NCI-H2196 treated with DMSO at 0.1 percent for 48 hours (cell line): ENCODE results near the gene SMYD3.

Source experiments
- DNase-seq: peaks from one replicate; lab custom pipeline; 2025; ENCODE audit not compliant: unreplicated experiment; lab: John Stamatoyannopoulos, UW

Gene SMYD3

DNA sequence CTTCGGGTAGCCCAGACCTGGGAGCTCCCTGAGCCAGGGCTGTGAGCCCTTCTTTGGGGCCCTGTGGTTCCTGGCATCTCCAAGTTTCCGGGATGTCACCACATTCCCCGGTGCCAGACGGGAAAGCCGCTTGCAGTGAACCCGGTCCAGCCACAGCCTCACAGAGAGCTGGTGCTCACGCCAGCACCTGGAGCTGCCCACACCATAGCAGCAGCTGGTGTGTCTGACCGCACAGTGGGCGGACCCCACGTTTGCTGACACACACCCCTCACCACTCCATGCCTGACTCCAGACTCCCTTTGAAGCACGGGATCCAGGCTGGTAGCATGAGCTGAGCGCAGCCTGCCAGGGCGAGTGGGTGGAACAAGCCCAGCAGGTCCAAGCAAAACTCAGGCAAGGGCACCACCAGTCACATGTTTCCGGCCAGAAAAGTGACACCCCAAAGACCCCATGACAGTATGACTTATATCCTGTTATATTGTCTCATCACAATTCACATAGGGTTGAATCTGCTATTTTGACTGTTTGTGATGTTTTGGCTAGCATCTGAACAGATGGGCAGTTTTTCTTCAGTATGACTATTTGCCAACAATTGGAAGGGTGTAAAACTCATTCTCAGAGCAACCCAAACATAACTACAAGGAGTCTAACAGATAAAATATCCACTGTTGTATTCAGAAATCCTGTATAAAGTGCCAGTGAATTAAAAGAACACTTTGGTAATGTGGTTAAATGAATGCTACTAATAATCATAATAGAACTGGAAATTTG is 285.4 kb downstream of the SMYD3 start:
- no peak for DNase-seq

DNA sequence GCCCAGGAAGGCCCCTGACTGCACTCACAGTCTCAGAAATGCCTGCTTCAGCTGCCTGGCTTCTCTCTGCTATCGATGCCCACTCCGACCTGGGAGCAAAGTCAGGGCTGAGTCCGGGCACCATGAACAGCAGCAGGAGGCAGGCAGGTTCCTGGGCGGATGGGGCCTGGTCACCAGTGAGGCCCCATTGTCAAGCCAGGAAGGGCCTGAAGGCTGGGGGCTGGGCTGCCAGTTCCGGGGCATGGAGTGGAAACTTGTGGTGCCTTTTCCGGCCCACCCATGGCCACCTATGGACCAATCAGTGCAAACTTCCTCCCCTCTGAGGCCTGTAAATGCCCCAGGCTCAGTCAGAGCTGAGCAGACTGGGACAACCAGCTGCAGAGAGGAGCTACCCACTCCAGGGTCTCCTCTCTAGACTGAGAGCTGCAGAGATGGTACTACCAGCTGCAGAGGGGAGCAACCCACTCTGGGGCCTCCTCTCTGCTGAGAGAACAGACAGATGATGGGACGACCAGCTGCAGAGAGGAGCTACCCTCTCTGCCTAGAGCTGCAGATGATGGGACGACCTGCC is 286.5 kb downstream of the SMYD3 start:
- no peak for DNase-seq

DNA sequence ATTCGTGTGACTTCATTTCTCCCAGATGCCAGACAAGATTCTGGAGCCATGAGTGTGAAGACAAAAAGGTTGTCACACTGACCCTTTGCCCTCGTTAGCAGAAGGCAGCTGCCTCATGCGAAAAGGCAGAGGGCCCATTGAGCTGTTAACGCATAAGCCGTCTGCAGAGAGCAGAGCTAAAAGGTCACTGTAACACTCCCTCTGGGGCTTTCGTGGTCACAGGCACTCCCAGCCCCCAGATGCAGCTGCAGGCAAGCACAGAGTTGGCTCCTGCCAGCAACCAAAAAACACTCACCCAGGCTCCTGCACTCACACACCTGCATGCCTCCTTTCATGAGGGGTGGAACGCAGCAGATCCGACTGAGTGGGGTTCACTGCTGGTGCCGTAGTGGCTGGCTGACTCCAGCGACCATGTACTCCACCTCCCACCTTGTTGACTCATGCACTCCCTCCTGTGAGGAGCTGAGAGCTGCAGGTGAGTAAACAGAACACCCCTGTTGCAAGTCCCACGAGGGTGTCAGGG is 287.5 kb downstream of the SMYD3 start:
- DNase-seq, result peak; percentile 47

DNA sequence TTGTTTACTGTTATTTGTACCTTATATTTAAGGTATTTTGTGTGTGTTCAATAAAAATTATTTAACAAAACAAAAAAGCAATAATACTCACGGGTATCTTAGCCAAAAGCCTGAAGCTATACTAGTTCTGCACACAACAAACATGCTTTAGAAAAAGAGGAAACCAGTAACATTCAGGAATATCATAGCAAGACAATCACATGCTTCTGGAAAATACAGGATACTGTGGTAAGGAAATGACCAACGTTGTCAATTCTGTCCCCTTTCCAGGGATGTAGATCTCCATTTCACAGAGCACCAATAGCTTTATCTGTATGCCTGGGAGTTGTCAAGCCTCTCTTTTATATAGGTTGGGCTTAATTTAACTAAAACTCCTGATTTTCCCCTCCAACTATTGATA is 288.4 kb downstream of the SMYD3 start:
- no peak for DNase-seq

DNA sequence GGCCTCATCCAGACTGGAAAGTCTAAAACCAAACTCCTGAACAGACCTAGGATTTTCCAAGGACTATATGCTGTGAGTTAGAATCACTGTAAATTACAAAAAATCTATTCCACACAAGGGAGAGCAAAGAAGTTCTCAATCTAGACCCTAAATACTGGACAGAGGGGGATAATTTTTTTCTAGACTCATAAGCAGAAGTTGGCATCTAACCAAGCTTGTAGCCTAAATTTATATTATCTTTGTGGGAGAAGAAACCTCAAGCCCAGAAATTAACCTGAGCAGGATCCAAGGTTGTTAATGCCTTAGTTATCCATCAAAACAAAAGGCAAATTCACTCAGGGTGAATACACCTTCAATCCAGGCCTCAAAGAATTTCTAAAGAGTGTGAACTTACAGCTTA is 290.2 kb downstream of the SMYD3 start:
- no peak for DNase-seq

DNA sequence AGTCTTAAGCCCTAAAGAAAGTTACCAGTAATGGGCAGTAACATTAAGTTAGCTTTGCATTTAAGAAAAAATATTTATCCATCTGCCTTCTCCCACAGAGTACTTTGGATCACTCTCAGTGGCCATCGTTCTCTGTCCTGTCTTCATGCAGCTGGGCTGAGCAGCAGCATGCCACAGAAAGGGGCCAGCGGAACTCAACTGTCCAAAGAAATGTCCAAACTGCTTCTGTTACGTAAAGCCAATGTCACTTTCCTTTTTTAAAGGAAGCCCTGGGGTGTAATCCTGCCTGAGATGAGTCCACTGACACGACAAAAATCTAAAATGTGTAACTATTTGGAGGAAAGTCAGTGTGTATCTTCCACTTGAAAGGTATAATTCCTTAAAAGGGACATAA is 291.6 kb downstream of the SMYD3 start:
- no peak for DNase-seq

DNA sequence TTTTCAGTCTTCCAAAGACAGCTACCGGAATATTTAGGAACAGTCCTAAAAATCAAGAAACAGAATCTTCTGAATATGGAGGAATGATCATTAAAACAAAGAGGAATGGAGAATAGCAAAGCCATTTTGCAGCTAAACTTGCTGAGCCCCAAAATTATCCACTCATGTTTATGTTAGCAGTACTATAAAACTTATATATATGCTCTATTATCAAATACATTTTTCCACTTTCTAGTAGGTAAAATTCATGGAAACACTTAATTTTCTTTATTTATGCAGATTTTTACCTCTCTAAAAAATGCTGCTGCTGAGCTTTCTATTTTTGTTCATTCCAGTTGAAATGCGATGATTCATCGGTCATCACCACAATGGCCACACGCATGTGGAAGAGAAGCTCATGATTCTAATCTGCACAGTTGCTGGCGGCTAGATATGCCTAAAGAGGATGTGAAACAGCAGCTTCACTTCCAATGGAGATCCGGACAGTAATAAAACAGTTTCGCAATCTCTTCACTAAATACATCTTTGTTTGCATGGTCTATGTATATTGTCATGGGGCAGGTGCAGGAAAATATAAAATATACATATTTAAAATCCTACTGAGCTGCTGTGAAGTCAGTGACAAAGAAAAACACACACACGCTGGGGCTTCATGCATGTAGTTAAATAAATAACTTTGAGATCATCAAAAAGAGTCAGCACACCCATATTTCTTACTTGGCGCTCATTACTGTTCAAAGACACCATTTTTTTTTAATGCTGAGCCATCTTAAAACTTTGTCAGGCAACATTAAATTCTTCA is 292.2 kb downstream of the SMYD3 start:
- DNase-seq, result peak; percentile 32

DNA sequence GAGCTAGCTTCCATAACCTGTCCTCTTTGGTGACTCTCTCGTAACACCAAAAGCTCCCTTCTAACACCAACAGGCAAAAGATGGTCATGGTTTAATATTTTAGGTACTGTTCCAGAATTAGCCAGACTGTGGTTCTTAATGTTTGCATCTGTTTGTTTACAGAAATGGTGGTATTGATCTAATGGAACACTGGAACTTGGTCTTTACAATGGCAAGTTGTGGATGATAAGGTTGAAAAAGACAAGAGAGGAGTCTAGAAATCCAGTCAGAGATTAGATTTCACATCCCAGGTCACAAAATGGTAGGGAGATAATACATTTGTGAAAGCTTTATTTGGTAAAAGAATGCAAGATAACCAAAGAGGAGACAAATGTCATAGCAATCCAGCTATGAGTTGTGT is 293.1 kb downstream of the SMYD3 start:
- DNase-seq, result no peak

DNA sequence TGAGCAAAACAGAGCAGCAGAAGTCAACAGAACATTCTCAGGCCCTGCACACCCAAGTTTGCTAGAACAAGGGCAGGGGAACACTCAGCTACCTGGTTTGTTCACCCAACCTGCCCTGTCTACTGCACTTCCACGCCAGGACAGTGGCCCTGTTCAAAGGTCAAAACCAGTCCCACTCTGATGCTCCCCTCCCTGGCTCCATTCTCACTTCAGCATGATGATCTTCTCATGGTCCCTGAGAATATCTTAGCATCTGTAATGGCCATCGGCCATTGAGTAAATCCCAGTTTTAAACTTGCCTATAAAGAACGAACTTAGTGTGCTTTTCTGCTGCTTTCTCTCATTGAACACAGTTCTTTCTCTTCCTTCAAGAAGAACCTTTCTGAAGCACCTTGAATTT is 293.6 kb downstream of the SMYD3 start:
- DNase-seq, result no peak

DNA sequence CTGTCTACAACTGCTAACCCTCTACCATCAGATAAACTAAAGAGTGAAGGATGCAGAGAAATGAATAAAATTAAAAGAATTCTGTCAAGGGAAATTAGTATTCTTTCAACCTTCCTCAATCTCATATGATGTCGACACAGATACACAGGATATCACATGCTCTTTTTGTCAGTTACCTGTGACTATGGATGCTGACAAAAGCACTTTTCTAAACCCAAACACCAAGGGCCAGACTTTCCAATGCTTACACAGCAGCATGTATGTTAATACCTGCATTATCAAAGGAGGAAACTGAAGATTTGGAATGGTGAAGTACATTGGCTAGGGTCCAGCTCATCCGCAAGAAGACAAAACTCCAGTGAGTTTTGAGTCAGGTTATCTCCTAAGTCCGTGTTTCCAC is 294.0 kb downstream of the SMYD3 start:
- no peak for DNase-seq

DNA sequence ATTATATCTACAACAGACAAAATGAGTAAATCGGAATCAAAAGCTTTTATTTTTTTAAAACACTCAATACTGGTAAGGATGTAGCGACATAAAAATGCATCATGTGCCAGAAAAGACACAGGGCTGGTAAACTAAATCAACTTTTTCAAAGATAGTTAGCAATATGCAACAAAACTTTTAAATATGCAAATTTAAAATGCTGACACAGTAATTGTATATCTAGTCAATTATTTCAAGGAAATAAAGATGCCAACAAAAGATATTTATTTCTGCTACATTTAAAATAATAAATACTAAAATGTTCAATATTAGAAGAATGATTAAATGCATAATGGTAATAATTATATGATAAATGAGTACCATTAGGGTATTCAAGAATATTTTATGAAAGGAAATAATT is 295.1 kb downstream of the SMYD3 start:
- DNase-seq, result no peak

DNA sequence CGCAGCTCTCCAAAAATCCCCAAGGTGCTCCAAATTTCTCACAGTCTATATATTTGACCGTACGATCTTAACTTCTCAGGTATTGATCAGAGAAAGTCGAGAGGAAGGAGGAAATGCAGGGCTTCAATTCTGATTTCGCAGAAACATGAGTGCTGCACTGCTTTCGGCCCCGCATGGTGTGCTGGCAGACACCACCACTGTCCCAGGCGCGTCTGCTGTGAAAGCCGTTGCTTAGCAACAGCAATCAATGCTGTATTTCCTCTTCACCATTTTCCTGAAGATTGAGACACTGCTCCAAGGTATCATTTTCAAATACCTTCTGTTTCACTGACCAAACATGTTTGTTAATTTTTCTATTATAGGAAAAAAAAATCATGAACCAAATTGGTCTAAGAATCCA is 296.3 kb downstream of the SMYD3 start:
- DNase-seq, result no peak

DNA sequence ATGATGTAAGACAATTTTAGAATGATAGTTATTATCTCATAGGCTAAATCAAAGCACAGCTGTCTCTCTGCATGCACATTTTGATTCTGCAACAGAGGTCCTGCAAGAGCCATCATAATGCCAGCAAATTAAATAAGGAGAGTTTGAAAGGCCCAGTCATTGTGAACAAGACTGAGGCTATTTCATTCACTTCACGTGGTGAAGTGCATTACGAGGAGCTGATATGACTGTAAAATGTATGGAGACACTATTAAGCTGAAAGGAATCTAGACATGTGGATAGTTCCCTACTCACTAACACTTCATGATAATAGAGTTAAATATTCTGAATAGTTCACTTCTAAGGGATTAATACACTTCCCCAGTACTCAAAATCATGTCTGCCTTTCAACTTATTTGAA is 299.0 kb downstream of the SMYD3 start:
- no peak for DNase-seq

DNA sequence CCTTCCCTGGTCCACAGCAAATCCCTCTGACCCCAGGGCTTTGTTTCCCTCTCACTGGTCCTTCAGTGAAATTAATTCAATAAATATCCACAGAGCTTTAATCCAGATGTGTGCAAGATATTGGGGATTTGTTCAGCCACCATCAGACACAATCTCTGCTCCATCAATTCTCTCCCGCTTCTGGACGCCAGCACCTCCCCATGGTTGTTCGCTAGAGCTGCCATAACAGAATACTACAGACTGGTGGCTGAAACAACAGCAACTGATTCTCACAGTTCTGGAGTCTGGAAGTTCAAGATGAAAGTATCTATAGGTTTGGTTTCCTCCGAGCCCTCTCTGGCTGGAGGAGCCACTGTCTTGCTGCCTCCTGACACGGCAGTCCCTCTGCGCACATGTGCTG is 303.9 kb downstream of the SMYD3 start:
- DNase-seq, result no peak

DNA sequence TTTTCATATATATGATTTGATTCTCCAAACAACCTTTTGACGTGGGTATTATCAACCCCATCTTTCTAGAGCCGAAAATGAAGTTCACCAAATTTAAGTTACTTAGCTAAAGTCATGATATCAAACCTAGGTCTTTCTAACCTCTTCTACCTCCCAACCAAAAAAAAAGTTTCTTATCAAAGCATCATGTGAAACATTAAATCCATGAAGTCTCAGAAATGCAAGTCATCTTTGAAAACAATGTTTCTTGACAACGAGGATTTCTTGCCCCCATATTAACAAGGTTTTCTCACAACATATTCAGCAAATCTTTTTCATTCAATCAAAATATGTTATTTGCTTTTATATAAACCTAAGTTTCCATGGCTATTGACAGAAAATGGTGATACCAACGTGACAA is 306.3 kb downstream of the SMYD3 start:
- no peak for DNase-seq

DNA sequence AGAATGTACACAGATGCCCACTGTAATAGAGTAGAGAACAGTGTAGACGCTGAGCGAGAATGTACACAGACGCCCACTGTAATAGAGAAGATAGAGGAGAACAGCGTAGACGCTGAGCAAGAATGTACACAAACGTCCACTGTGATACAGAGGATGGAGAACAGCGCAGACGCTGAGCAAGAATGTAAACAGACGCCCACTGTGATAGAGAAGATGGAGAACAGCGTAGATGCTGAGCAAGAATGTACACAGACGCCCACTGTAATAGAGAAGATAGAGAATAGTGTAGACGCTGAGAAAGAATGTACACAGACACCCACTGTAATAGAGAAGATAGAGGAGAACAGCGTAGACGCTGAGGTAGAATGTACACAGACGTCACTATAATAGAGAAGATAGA is 306.9 kb downstream of the SMYD3 start:
- no peak for DNase-seq

DNA sequence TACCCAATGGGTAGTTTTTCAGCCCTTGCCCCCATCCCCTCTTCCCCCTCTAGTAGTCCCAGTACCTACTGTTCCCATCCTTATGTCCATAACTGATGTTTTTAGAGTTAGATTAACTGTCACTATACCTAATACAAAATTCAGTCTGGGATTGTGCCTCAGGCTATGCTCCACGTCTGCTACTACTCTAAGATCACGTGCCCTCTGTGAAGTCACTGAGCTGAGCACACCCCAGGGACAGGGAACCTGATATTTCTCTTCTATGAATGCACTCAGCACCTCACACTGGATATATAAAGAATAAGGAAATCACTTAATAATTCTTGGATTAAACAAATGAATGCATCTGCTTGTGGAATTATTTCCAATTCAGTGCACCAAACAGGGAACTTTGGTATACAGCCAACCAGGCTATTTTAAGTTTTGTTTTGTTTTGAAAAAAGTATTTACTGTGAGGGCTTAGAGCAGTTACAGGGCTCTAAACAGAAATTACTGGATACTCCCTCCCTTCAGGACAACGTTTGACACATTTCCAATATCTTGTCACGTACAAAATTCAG is 307.9 kb downstream of the SMYD3 start:
- no peak for DNase-seq

DNA sequence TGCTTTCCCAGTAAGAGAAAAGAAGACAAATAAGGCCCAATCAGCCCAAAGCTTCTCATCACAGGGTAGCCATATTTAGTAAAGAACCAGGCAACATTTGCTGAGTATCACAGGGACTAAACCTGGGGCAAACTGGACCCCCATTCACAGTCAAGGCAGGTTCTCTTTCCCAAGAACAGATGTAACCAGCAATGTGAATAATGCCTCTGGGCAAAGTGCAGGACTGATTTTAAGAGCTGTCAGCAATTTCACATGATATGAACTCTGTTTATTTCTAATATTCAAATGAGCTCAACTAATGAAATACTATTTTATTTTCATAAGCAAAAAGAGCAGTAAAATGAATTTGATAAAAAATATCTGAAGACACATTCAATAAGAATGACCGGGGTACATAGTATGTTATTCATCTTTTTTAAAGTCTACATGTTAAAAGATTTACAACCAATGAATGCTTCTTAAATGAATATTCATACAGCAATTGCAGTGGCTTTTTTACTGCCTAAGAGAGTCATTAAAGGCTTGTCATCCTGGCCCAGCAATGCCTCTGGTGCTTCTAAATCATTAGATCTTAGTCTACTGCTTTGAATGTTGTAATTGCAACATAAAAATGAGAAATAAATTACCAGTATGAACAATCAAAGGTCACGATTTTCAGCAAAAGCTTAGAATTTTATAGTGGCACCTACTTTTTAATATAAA is 308.8 kb downstream of the SMYD3 start:
- DNase-seq, result no peak

DNA sequence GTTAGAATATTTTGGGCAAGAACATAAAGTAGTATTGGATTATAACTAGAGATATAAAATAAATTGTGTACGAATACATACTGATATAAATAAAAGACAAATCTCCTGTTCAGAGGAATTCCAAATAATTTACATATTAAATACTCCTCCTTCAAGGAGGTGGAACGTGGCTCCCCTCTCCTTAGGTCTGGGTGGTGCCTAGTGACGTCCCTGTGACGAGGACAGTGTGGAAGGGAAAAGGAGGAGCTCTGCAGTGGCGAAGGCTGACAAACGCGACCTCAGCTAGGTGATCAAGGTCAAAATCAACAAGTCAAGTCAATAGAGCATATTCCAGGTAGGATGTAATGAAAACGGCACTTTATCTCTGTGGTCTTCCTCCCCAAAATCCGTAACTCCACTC is 310.0 kb downstream of the SMYD3 start:
- DNase-seq, result no peak

DNA sequence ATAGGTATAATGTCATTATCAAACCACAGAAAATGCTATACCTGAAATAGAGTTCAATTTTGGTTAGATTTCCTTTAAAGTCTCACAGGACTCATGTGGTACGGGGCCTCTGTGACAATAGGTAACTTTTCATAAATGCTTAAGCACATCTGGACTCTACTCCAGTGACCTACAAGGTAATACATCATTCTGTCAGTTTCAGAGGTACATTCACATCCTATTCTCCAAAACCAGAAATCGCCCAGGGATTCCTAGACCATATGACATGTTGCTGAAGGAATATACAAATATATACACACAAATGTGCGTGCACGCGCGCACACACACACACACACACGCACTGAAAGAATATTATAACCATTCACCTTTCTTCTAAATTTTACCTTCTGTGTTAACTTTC is 311.8 kb downstream of the SMYD3 start:
- DNase-seq, result no peak

DNA sequence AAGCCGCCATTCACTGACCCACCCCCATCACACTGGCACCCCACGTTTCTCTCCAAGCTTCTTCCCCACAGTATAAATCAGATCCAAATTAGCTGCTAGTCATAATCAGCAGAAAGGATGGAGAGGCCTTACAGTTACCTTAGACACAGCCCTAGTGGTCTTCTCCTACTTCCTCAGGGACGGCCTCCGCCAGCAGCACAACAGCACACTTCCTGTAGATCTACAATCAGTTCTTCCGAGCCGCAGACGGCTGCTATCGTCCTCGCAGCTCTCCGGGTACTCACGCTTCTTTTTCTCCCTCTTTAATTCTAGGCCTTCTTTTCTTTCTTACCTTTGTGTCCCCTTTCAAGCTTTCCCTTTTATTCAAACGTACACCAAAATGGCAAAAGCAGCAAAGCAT is 313.5 kb downstream of the SMYD3 start:
- DNase-seq, result no peak
